Lung (tissue), 12 donors: ENCODE data around the gene FILIP1L. TPM values are rescaled to one million over a fixed set of nuclear protein-coding genes. Genes with fewer than 3 reads are reported as not detected.

Experiments used
- ATAC-seq: fragments of 200-7000 bp; cut with Tn5 transposase; one replicate; pipeline ENCODE4 v1.9.1; 2020; ENCODE audit warnings: moderate number of reproducible peaks; ENCODE audit not compliant: insufficient read depth, low FRiP score
- DNase-seq, 3 donors: peaks; one replicate each; pipeline ENCODE4 v3.0.0-alpha.2; 2013 to 2017
- H3K27ac ChIP-seq, 2 donors: one replicate each; pipeline ENCODE4 v1.5.1; 2013; ENCODE audit warnings: mild to moderate bottlenecking in 2 of 2, moderate library complexity in 2 of 2, control low read depth in 1 of 2, inconsistent platforms in 1 of 2, low read depth in 1 of 2, low read length in 1 of 2
- H3K27me3 ChIP-seq, 3 donors: one replicate each; pipeline ENCODE4 v1.5.1; 2013; ENCODE audit warnings: low read length in 2 of 3; ENCODE audit not compliant: control insufficient read depth in 3 of 3, insufficient read depth in 3 of 3
- H3K36me3 ChIP-seq, 4 donors: one replicate each; pipeline ENCODE4 v1.5.1; 2013; ENCODE audit warnings: low read length in 4 of 4, mild to moderate bottlenecking in 1 of 4, moderate library complexity in 1 of 4; ENCODE audit not compliant: control insufficient read depth in 4 of 4, insufficient read depth in 4 of 4
- H3K4me1 ChIP-seq, 5 donors: one replicate each; pipeline ENCODE4 v1.5.1; 2013; ENCODE audit warnings: low read length in 5 of 5, mild to moderate bottlenecking in 2 of 5, moderate library complexity in 1 of 5; ENCODE audit not compliant: control insufficient read depth in 5 of 5, insufficient read depth in 5 of 5
- H3K4me3 ChIP-seq: one replicate; pipeline ENCODE4 v1.5.1; 2013; ENCODE audit warnings: mild to moderate bottlenecking, control low read depth, moderate library complexity
- H3K9ac ChIP-seq, 2 donors: one replicate each; pipeline ENCODE4 v1.5.1; 2013; ENCODE audit warnings: low read length in 2 of 2, control low read depth in 1 of 2; ENCODE audit not compliant: insufficient read depth in 1 of 2
- H3K9me3 ChIP-seq, 4 donors: one replicate each; pipeline ENCODE4 v1.5.1; 2013; ENCODE audit warnings: low read length in 3 of 4, mild to moderate bottlenecking in 1 of 4, moderate library complexity in 1 of 4; ENCODE audit not compliant: control insufficient read depth in 4 of 4, insufficient read depth in 3 of 4
- CTCF ChIP-seq: IDR thresholded peaks from 2 replicates; pipeline ENCODE4 v1.5.1; 2012; ENCODE audit warnings: mild to moderate bottlenecking; ENCODE audit errors: control extremely low read depth, extremely low read depth
- WGBS, 2 donors: extraction: QIAGEN DNeasy Blood & Tissue Kit; methylation state at CpG; one replicate each; pipeline ENCODE4 v1.1.7; 2013; 5-methylcytosine and 5-hydroxymethylcytosine counted together
- polyA plus RNA-seq, 2 donors: library from polyadenylated mRNA; stranded (reverse); fragments of 200-250 nt; gene quantifications; one replicate each; pipeline ENCODE4 v1.2.1, GENCODE V29; 2013
- total RNA-seq, 2 donors: library from RNA; depleted of rRNA in 1 of 2; stranded (reverse); fragments of >200 nt in 1 of 2; gene quantifications; one replicate each; pipeline ENCODE4 v1.2.1, GENCODE V29; 2014 to 2021
- donor health status: control.
- donor health status: control.
- donor health status: Bipolar disorder and iron deficiency.
- donor health status: healthy.
- donor health status: DM: yes; HTN: yes; CAD: no.

Gene FILIP1L
- total and polyA plus RNA-seq, 4 donors, result 8.3 to 27.8 (median 22.5) TPM

- H3K4me1 ChIP-seq, result peaks cover 3 to 31% (median 18%) of the 10 kb centered on the region in 5 donors
These were observed 173.1 kb downstream of the FILIP1L start for GRCh38 chr3:99941211-99941610.

GRCh38 chr3:99940350-99940749, 174.0 kb downstream of the FILIP1L start:
- H3K9me3 ChIP-seq, result no peaks in the 10 kb centered on the region
- no peak overlapping the region for H3K4me3 ChIP-seq
- no peaks in the 10 kb centered on the region for H3K36me3 ChIP-seq
- no peak for TF ChIP-seq CTCF
- DNase-seq (no peak), ATAC-seq (no peak)
- H3K27ac ChIP-seq, result no peak overlapping the region
- H3K9ac ChIP-seq, result no peak overlapping the region
- H3K27me3 ChIP-seq, result no peaks in the 10 kb centered on the region
- peaks cover 4 to 23% (median 16%) of the 10 kb centered on the region in 5 donors for H3K4me1 ChIP-seq
- WGBS, 2 donors, result 86 to 88% methylated on average over 2 of the region's 2 CpGs

More at GRCh38 chr3:99941211-99941610, 173.1 kb downstream of the FILIP1L start:
- no peak overlapping the region for H3K4me3 ChIP-seq
- no peaks in the 10 kb centered on the region for H3K9me3 ChIP-seq
- no peak for TF ChIP-seq CTCF
- H3K27ac ChIP-seq, result no peak overlapping the region
- H3K27me3 ChIP-seq, result no peaks in the 10 kb centered on the region
- no peak overlapping the region for H3K9ac ChIP-seq
- whole genome bisulfite sequencing, 2 donors, result 71 to 89% methylated on average over 1 of the region's 1 CpG
- no peaks in the 10 kb centered on the region for H3K36me3 ChIP-seq
- ATAC-seq (no peak), DNase-seq (no peak)

- H3K27ac ChIP-seq, result no peak overlapping the region
- H3K4me3 ChIP-seq, result no peak overlapping the region
- no peaks in the 10 kb centered on the region for H3K27me3 ChIP-seq
- peak in 2 of 3 donors; percentile 42 to 69 for DNase-seq
- TF ChIP-seq CTCF, result no peak
- H3K4me1 ChIP-seq, result peaks cover 3 to 18% (median 12%) of the 10 kb centered on the region in 5 donors
- H3K9ac ChIP-seq, result no peak overlapping the region
- WGBS, 2 donors, result 82 to 84% methylated on average over 1 of the region's 1 CpG
- H3K36me3 ChIP-seq, result no peaks in the 10 kb centered on the region
- no peaks in the 10 kb centered on the region for H3K9me3 ChIP-seq
- ATAC-seq, result no peak
These were observed 174.4 kb downstream of the FILIP1L start for GRCh38 chr3:99939876-99940275.
